ENCODE data around the gene GALNT14.
"Not testable (repeated sequence)": the region's sequence is repeated elsewhere in the genome, so short reads cannot be mapped to it uniquely, and the experiment has no call there.

GALNT14 gene

DNA sequence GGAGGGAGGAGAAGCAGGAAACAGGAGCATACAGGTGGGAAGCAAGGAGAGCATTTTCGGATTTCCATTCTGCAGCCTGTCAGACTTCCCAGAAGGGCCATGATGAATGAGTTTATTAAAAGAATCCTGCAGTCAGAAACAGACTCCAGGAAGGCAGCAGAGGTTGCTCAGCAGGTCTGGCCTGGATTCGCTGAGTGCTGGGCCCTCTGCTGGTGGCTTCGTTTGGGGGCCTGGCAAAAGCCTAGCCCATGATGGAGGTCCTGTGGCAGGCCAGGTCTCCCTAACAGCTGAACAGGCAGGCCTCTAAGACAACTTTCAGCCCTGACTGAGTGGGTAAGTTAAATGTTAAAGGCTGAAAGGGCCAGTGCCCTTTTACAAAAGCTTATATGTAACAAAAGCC, 222.8 kb downstream of the GALNT14 start:
- DNase-seq (ENCODE audit: low read depth) = no peak
- peak; percentile 59 for TF ChIP-seq CTCF (conservative IDR thresholded peaks at IDR 0.05; ENCODE audit: low read depth, low read length)
- H3K4me3 ChIP-seq (ENCODE audit: low read length) = no peak overlapping the region

DNA sequence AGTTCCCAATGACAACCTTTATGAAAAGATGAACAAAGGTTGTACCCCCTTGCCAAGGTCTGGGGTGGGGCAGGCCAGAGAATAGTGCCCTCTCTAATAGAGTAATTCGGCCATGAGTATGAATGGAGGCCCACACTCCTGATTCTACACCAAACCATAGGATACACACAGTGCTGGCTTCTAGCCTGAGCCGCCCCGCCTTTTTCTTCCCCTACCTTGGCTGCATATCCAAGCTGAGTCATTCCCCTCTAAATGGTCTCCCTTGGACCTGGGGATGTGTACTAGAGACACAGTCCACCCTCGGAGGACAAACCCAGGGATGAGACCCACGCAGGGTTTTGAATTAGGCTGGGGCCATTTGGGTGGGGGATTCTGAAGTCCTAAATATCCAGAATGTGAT, 223.8 kb downstream of the GALNT14 start:
- no peak for DNase-seq (ENCODE audit: low read depth)
- no peak overlapping the region for H3K4me3 ChIP-seq (ENCODE audit: low read length)
- TF ChIP-seq CTCF (conservative IDR thresholded peaks at IDR 0.05; ENCODE audit: low read depth, low read length) = no peak

GRCh38 chr2:30912056-30912455, 226.2 kb downstream of the GALNT14 start:
- no peak overlapping the region for H3K4me3 ChIP-seq (ENCODE audit: low read length)
- TF ChIP-seq CTCF (conservative IDR thresholded peaks at IDR 0.05; ENCODE audit: low read depth, low read length) = no peak
- no peak for DNase-seq (ENCODE audit: low read depth)

DNA sequence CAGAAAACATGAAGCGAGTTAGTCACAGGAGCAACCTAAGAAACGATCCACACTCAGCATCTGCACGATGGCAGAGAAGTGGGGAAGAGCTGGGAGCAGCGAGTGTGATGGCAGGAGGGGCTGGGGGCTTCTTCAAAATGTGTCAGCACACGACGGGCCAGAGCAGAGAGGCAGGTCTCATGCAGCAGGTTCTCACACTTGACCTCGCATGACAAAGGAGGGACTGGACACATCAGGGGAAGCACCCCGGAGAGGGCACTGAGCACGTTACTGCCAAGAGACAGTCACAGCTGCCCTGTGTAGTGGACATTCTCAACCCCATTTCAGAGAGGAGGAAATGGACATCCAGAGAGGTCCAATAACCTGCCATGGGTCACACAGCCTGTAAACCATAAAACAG, 226.9 kb downstream of the GALNT14 start:
- no peak overlapping the region for H3K4me3 ChIP-seq (ENCODE audit: low read length)
- DNase-seq (ENCODE audit: low read depth) = no peak
- no peak for TF ChIP-seq CTCF (conservative IDR thresholded peaks at IDR 0.05; ENCODE audit: low read depth, low read length)

GRCh38 chr2:30910686-30911085, 227.6 kb downstream of the GALNT14 start:
- DNase-seq (ENCODE audit: low read depth) = no peak
- no peak for TF ChIP-seq CTCF (conservative IDR thresholded peaks at IDR 0.05; ENCODE audit: low read depth, low read length)
- no peak overlapping the region for H3K4me3 ChIP-seq (ENCODE audit: low read length)

GRCh38 chr2:30904437-30904836, 233.8 kb downstream of the GALNT14 start:
- H3K4me3 ChIP-seq (ENCODE audit: low read length); DNase-seq (ENCODE audit: low read depth): not testable (repeated sequence)

GRCh38 chr2:30903326-30903725, 234.9 kb downstream of the GALNT14 start:
- no peak overlapping the region for H3K4me3 ChIP-seq (ENCODE audit: low read length)
- no peak for DNase-seq (ENCODE audit: low read depth)
- no peak for TF ChIP-seq CTCF (conservative IDR thresholded peaks at IDR 0.05; ENCODE audit: low read depth, low read length)

DNA sequence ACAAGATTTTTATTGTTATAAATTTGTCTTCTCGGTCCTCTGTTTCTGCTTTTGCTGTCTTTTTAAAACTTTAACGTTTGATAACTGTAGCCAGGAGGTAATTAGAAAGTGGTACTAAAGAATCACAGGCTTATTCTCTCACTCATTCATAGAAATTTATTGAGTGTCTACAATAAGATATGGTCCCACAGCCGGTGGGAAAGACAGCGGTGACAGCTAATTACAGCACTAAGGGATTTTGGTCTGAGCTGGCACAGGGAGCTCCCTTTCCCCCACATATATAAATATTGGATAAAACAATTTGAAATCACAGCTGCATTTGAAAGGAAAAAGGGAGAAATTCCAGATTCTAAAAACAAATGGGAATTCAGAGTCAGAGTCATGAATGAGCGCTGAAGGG, 237.9 kb downstream of the GALNT14 start:
- no peak for DNase-seq (ENCODE audit: low read depth)
- no peak for TF ChIP-seq CTCF (conservative IDR thresholded peaks at IDR 0.05; ENCODE audit: low read depth, low read length)
- H3K4me3 ChIP-seq (ENCODE audit: low read length) = no peak overlapping the region

Measured in retinal pigment epithelial cell (primary cell).